Peyer's patch (tissue), 4 donors: ENCODE results near the gene SKIL.
"Not testable (repeated sequence)": the region's sequence is repeated elsewhere in the genome, so short reads cannot be mapped to it uniquely, and the experiment has no call there.

Experiments
- POLR2A ChIP-seq, 2 donors: fragments of 450-650 bp; IDR thresholded peaks; one replicate each; pipeline ENCODE4 v1.5.1; 2017; ENCODE audit warnings: antibody characterized with exemption in 2 of 2, mild to moderate bottlenecking in 2 of 2, moderate library complexity in 2 of 2
- TF ChIP-seq, protein P1 (sequence below), 6 experiments: fragments of 450-650 bp in 4 of 6; fragments of 200-600 bp in 2 of 6; sonication (generic) in 1 of 6; IDR thresholded peaks; one replicate each; pipeline ENCODE4 v1.5.1; 2017 to 2019; ENCODE audit warnings: antibody characterized with exemption in 6 of 6, mild to moderate bottlenecking in 3 of 6, moderate library complexity in 1 of 6

DNA sequence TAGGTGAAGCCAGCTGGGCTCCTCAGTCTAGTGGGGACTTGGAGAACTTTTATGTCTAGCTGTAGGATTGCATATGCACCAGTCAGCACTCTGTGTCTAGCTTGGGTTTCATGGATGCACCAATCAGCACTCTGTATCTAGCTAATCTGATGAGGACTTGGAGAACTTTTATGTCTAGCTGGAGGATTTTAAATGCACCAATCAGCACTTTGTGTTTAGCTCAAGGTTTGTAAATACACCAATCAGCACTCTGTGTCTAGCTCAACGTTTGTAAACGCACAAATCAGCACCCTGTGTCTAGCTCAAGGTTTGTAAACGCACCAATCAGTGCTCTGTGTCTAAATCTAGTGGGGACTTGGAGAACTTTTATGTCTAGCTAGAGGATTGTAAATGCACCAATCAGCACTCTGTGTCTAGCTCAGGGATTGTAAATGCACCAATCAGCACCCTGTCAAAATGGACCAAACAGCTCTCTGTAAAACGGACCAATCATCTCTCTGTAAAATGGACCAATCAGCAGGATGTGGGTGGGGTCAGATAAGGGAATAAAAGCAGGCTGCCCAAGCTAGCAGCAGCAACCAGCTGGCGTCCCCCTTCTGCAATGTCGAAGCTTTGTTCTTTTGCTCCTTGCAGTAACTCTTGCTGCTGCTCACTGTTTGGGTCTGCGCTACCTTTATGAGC is 29.5 kb upstream of the SKIL start:
- not testable (repeated sequence) for TF ChIP-seq POLR2A (IDR thresholded peaks at IDR 0.05)
- TF ChIP-seq, protein P1, sequence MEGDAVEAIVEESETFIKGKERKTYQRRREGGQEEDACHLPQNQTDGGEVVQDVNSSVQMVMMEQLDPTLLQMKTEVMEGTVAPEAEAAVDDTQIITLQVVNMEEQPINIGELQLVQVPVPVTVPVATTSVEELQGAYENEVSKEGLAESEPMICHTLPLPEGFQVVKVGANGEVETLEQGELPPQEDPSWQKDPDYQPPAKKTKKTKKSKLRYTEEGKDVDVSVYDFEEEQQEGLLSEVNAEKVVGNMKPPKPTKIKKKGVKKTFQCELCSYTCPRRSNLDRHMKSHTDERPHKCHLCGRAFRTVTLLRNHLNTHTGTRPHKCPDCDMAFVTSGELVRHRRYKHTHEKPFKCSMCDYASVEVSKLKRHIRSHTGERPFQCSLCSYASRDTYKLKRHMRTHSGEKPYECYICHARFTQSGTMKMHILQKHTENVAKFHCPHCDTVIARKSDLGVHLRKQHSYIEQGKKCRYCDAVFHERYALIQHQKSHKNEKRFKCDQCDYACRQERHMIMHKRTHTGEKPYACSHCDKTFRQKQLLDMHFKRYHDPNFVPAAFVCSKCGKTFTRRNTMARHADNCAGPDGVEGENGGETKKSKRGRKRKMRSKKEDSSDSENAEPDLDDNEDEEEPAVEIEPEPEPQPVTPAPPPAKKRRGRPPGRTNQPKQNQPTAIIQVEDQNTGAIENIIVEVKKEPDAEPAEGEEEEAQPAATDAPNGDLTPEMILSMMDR (IDR thresholded peaks at IDR 0.05): not testable (repeated sequence)
